Activated CD4-positive, CD25-positive, alpha-beta regulatory T cell treated with anti-CD3 and anti-CD28 coated beads, Interleukin-2, amount 50 U/mL, for 24 hours (primary cell): ENCODE results near the gene AFG1L.
"Not testable (repeated sequence)": the region's sequence is repeated elsewhere in the genome, so short reads cannot be mapped to it uniquely, and the experiment has no call there.

ENCODE experiments used
- ATAC-seq, 2 donors: fragments of 150-1000 bp; cut with Tn5 transposase; one replicate each; pipeline ENCODE4 v1.10.0; 2021; ENCODE audit warnings: mild to moderate bottlenecking in 1 of 2, moderate library complexity in 1 of 2

The AFG1L gene

GRCh38 chr6:108291091-108291490 lies 3.8 kb upstream of the AFG1L start:
- no peak for ATAC-seq

GRCh38 chr6:108292561-108292960 lies 2.3 kb upstream of the AFG1L start:
- not testable (repeated sequence) for ATAC-seq

DNA sequence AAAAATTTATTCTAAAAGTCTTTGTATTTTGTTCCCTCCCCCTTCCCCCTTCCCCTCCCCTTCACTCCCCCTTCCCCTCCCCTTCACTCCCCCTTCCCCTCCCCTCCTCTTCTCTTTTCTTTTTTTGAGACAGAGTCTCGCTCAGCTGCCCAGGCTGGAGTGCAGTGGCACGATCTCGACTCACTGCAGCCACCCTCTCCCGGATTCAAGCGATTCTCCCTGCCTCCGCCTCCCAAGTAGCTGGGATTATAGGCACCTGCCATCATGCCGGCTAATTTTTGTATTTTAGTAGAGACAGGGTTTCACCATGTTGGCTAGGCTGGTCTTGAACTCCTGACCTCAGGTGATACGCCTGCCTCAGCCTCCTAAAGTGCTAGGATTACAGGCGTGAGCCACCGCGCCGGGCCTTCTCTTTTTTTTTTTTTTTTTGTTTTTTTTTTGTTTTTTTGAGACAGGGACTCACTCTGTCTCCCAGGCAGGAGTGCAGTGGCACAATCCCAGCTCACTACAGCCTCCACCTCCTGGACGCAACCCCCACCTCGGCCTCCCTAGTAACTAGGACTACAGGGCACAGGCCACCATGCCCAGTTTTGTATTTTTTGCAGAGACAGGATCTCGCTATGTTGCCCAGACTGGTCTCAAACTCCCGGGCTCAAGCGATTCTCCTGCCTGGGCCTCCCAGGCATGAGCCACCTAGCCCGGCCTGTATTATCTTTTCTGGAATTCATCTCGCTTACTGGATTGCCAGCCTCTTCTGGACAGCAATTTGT lies 1.1 kb upstream of the AFG1L start:
- no peak for ATAC-seq

DNA sequence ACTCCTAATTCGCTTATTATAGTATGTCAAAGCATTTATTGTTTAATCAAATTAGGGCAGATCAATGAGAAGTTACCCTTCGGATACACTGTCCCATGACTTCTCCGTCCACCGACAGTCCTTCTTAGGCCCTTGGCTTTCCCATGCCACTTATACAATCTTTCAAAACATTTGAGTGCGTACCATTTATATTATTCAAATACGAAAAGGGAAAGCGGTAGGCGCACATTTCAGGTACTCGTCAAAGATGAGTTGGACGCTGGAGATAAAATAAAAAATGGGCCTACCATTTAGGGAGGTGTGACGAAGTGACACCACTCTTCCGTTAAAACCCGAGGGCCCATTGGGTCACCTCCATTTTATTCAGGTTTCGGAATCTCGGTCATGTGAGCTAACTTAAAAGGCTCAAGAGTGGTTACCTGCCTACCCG lies 542 bp upstream of the AFG1L start:
- peak; percentile 25 to 41 for ATAC-seq

- ATAC-seq, result no peak
Observed at GRCh38 chr6:108295676-108296075, 822 bp downstream of the AFG1L start.

DNA sequence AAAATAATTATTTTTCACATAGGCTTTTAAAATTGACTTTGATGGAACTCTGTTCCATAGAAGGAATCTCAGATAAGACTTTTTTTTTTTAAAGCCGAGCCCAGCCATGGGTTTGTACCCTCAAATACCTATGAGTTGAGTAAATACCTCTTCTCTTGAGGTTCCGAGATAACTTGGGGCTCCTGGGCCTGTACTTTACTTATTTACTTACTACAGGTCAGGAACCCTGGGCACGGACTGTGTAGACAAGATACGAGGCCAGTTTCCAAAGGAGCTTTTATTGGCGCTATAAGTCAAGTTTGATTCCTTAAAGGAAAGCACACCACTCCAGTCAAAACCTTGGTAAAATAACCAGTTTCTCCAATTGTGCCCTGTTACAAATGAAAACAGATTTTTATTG lies 7.5 kb downstream of the AFG1L start:
- ATAC-seq, result no peak

- no peak for ATAC-seq
Observed at GRCh38 chr6:108304646-108305045, 9.8 kb downstream of the AFG1L start.

DNA sequence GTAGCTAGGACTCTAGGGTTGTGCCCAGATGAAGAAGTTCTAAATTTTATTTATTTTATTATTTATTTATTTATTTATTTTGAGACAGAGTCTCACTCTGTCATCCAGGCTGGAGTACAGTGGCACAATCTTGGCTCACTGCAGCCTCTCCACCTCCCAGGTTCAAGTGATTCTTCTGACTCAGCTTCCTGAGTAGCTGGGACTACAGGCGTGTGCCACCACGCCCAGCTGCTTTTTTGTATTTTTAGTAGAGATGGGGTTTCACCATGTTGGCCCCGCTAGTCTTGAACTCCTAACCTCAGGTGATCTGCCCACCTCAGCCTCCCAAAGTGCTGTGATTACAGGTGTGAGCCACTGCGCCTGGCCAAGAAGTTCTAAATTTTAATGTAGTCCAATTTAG lies 13.8 kb downstream of the AFG1L start:
- ATAC-seq, result not testable (repeated sequence)

- no peak for ATAC-seq
Observed at GRCh38 chr6:108309844-108310243, 15.0 kb downstream of the AFG1L start.

DNA sequence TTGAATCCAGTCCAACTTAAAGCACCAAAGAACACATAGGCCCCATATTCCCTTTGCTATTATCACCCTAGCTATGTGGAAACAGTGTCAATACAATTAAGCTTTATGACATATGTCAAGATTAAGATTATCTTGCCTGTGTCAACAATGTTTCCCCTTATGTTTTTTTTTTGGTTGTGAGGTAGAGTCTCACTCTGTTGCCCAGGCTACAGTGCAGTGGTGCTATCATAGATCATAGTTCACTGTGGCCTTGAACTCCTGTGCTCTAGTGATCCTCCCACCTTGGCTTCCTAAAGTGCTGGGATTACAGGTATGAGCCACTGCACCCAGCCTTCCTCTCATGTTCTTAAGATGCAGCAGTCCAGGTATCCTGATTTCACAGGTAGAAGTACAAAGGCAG lies 17.8 kb downstream of the AFG1L start:
- ATAC-seq, result no peak

DNA sequence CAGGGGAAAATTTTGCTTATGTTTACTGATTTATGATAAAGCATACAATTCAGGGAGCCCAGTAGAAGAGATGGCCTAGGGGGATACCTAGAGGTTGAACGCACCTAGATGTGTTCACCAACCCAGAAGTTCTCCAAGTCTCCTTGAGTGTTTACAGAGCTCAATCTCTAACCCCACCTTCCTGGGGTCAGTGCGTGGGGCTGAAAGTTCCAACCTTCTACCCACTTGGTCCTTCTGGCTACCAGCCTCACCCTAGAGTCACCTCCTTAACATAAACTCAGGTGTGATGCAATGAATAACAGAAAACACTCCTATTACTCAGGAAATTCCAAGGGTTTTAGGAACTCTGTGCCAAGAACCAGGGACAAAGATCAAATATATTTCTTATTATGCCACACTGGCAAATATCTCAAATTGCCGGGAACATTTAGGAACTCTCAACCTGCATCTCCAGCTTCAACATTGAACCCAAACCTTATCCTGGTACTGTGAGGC lies 26.4 kb downstream of the AFG1L start:
- ATAC-seq, result no peak

GRCh38 chr6:108322728-108323127 lies 27.9 kb downstream of the AFG1L start:
- ATAC-seq, result no peak

- no peak for ATAC-seq
Observed at GRCh38 chr6:108323710-108324466, 29.0 kb downstream of the AFG1L start.

- not testable (repeated sequence) for ATAC-seq
Observed at GRCh38 chr6:108330221-108330785, 35.4 kb downstream of the AFG1L start.

GRCh38 chr6:108330806-108331205 lies 36.0 kb downstream of the AFG1L start:
- no peak for ATAC-seq

- ATAC-seq, result no peak
Observed at GRCh38 chr6:108331982-108332381, 37.1 kb downstream of the AFG1L start.

DNA sequence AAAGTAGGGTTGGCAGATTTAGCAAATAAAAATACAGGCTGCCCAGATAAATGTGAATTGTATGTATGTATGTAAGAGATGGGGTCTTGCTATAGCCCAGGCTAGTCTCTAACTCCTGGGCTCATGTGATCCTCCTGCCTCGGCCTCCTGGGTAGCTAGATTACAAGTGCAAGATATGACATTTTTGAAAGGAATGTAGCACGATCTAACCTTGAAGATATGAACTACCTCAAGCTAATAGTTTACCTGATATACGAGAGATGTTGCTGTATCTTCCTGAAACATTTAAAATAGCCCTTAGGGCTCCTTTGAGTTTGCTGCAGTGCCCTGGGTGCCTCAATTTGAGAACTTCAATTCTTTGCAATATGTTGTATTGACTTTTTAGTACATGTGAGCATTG lies 42.1 kb downstream of the AFG1L start:
- ATAC-seq, result no peak

GRCh38 chr6:108337721-108338120 lies 42.9 kb downstream of the AFG1L start:
- no peak for ATAC-seq

GRCh38 chr6:108341372-108341771 lies 46.5 kb downstream of the AFG1L start:
- no peak for ATAC-seq

GRCh38 chr6:108343894-108344293 lies 49.0 kb downstream of the AFG1L start:
- ATAC-seq, result no peak

DNA sequence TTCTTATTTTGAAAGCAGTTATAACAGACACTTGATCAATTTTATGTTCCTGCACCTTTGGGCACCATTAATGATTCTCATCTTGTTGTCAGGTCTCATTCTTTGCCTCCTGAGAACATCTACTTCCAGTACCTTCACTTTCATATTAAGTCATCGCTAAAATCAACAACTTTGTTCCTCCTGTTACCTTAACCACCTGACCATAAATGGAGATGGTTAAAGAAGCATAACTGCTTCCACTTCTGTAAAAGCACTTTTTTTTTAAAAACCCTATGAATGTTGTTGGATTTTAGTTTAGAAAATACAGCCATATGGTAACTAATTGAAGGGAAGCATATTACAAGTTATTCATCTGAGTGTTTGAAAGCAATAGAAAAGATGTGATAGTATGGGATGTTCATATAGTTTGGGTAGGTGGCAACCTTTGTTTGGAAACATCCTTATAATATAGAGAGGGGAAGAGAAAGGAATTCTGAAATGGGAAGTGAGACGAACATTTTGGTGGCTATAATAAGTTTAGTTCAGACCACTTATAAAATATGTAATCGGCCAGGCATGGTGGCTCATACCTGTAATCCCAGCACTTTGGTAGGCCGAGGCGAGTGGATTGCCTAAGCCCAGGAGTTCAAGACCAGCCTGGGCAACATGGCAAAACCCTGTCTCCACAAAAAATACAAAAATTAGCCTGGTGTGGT lies 53.9 kb downstream of the AFG1L start:
- peak; percentile 81 to 82 for ATAC-seq

- ATAC-seq, result no peak
Observed at GRCh38 chr6:108350528-108350927, 55.7 kb downstream of the AFG1L start.

- ATAC-seq, result no peak
Observed at GRCh38 chr6:108353853-108354252, 59.0 kb downstream of the AFG1L start.
